MG63 (cell line): ENCODE results near the gene EMID1. TPM values are rescaled to one million over a fixed set of nuclear protein-coding genes. Genes with fewer than 3 reads are reported as not detected.
"Not testable (repeated sequence)": the region's sequence is repeated elsewhere in the genome, so short reads cannot be mapped to it uniquely, and the experiment has no call there.

ENCODE experiments used
- DNase-seq: peaks from one replicate; pipeline ENCODE4 v3.0.0-alpha.2; 2020
- H3K27me3 ChIP-seq: fragments of 250-450 bp; sonication (Bioruptor Pico); 2 replicates; pipeline ENCODE4 v1.5.1; 2020; ENCODE audit warnings: mild to moderate bottlenecking, moderate library complexity
- H3K36me3 ChIP-seq: fragments of 250-450 bp; sonication (Bioruptor Pico); 2 replicates; pipeline ENCODE4 v1.5.1; 2020; ENCODE audit warnings: mild to moderate bottlenecking, moderate library complexity
- H3K4me3 ChIP-seq: fragments of 250-450 bp; sonication (Bioruptor Pico); 2 replicates; pipeline ENCODE4 v1.5.1; 2020; ENCODE audit warnings: mild to moderate bottlenecking, moderate library complexity
- H3K9me3 ChIP-seq: fragments of 250-450 bp; sonication (Bioruptor Pico); 2 replicates; pipeline ENCODE4 v1.5.1; 2020; ENCODE audit warnings: mild to moderate bottlenecking, moderate library complexity
- total RNA-seq: library from RNA; depleted of rRNA; stranded (reverse); fragments of >200 nt; shearing (Covaris generic); gene quantifications from 2 replicates; pipeline ENCODE4 v1.2.3, GENCODE V29; 2014; ENCODE audit warnings: low replicate concordance

Gene EMID1
- total RNA-seq, 1 experiment from 2014 or later, result 1.4 TPM

GRCh38 chr22:29244785-29245625 is 39.3 kb downstream of the EMID1 start:
- Histone ChIP-seq H3K27me3 (no peaks in the 10 kb centered on the region), H3K9me3 (peaks cover 9% of the 10 kb centered on the region; the same call in 1 of the 2 replicates), H3K4me3 (no peak overlapping the region), H3K36me3 (no peaks in the 10 kb centered on the region)
- DNase-seq, result no peak

- peaks cover 9% of the 10 kb centered on the region; the same call in 1 of the 2 replicates for H3K9me3 ChIP-seq
- H3K27me3 ChIP-seq, result no peaks in the 10 kb centered on the region
- no peaks in the 10 kb centered on the region for H3K36me3 ChIP-seq
- peak; percentile 45 for DNase-seq
- H3K4me3 ChIP-seq, result no peak overlapping the region
Observed at GRCh38 chr22:29245626-29246385, 40.1 kb downstream of the EMID1 start.

- H3K27me3 ChIP-seq, H3K4me3 ChIP-seq, DNase-seq, H3K9me3 ChIP-seq, H3K36me3 ChIP-seq: not testable (repeated sequence)
Observed at GRCh38 chr22:29247891-29248290, 42.2 kb downstream of the EMID1 start.

- no peak for DNase-seq
- Histone ChIP-seq H3K36me3 (no peaks in the 10 kb centered on the region), H3K9me3 (no peaks in the 10 kb centered on the region), H3K27me3 (no peaks in the 10 kb centered on the region), H3K4me3 (no peak overlapping the region)
Observed at GRCh38 chr22:29251265-29251664, 45.6 kb downstream of the EMID1 start.

- H3K9me3 ChIP-seq, result no peaks in the 10 kb centered on the region
- DNase-seq, result no peak
- H3K27me3 ChIP-seq, result no peaks in the 10 kb centered on the region
- no peak overlapping the region for H3K4me3 ChIP-seq
- no peaks in the 10 kb centered on the region for H3K36me3 ChIP-seq
Observed at GRCh38 chr22:29251981-29252911, 46.5 kb downstream of the EMID1 start.

GRCh38 chr22:29253561-29254285 is 48.0 kb downstream of the EMID1 start:
- DNase-seq, result no peak
- H3K4me3 ChIP-seq, result no peak overlapping the region
- H3K9me3 ChIP-seq, result no peaks in the 10 kb centered on the region
- no peaks in the 10 kb centered on the region for H3K27me3 ChIP-seq
- no peaks in the 10 kb centered on the region for H3K36me3 ChIP-seq

GRCh38 chr22:29254286-29254660 is 48.6 kb downstream of the EMID1 start:
- no peaks in the 10 kb centered on the region for H3K9me3 ChIP-seq
- H3K27me3 ChIP-seq, result no peaks in the 10 kb centered on the region
- H3K4me3 ChIP-seq, result no peak overlapping the region
- no peaks in the 10 kb centered on the region for H3K36me3 ChIP-seq
- no peak for DNase-seq

GRCh38 chr22:29255064-29255621 is 49.4 kb downstream of the EMID1 start:
- H3K27me3 ChIP-seq, result no peaks in the 10 kb centered on the region
- no peaks in the 10 kb centered on the region for H3K36me3 ChIP-seq
- DNase-seq, result no peak
- no peak overlapping the region for H3K4me3 ChIP-seq
- H3K9me3 ChIP-seq, result no peaks in the 10 kb centered on the region

GRCh38 chr22:29256606-29257325 is 51.1 kb downstream of the EMID1 start:
- Histone ChIP-seq H3K9me3 (no peaks in the 10 kb centered on the region), H3K36me3 (no peaks in the 10 kb centered on the region), H3K27me3 (no peaks in the 10 kb centered on the region), H3K4me3 (no peak overlapping the region)
- DNase-seq, result no peak

- no peaks in the 10 kb centered on the region for H3K36me3 ChIP-seq
- DNase-seq, result no peak
- H3K4me3 ChIP-seq, result no peak overlapping the region
- H3K27me3 ChIP-seq, result no peaks in the 10 kb centered on the region
- H3K9me3 ChIP-seq, result no peaks in the 10 kb centered on the region
Observed at GRCh38 chr22:29257751-29258181, 52.1 kb downstream of the EMID1 start.

- Histone ChIP-seq H3K9me3 (no peaks in the 10 kb centered on the region), H3K4me3 (no peak overlapping the region), H3K36me3 (no peaks in the 10 kb centered on the region; the same call in 1 of the 2 replicates), H3K27me3 (no peaks in the 10 kb centered on the region)
- DNase-seq, result no peak
Observed at GRCh38 chr22:29258407-29259252, 52.9 kb downstream of the EMID1 start.

GRCh38 chr22:29259253-29259899 is 53.7 kb downstream of the EMID1 start:
- Histone ChIP-seq H3K4me3 (no peak overlapping the region), H3K9me3 (no peaks in the 10 kb centered on the region), H3K27me3 (no peaks in the 10 kb centered on the region), H3K36me3 (peaks cover 4% of the 10 kb centered on the region)
- no peak for DNase-seq

- H3K9me3 ChIP-seq, result no peaks in the 10 kb centered on the region
- H3K4me3 ChIP-seq, result no peak overlapping the region
- no peak for DNase-seq
Observed at GRCh38 chr22:29260031-29260560, 54.4 kb downstream of the EMID1 start.

More at GRCh38 chr22:29260031-29260560, 54.4 kb downstream of the EMID1 start:
- H3K27me3 ChIP-seq, result no peaks in the 10 kb centered on the region
- H3K36me3 ChIP-seq, result peaks cover 10% of the 10 kb centered on the region
